ENCODE data around the gene ATRN. TPM values are rescaled to one million over a fixed set of nuclear protein-coding genes. Genes with fewer than 3 reads are reported as not detected.
"Not testable (repeated sequence)": the region's sequence is repeated elsewhere in the genome, so short reads cannot be mapped to it uniquely, and the experiment has no call there.

Gene ATRN
- total RNA-seq, 2 experiments from 2014 or later, result 5.1 TPM

DNA sequence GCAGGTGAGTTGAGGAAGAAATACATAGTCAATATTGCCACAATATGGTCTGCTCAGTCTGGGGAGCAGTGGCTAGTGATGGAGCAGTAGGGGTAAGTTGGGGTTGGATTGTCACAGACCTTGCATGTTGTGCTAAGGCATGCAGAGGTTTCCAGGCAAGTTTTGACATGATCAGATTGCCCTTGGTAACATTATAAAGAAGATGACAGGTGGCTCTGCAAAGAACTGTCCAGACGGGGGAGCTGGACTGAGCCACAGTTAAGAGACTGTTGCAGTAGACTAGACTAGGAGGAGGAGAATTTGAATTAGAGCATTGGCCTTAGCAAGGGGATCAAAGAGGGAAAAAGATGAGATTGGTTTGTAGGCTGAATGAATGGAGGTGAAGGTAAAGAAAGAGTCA is 23.4 kb downstream of the ATRN start:
- H3K27me3 Mint-ChIP-seq (ENCODE audit: low read depth), result no peaks in the 10 kb centered on the region
- DNase-seq, result no peak
- intact Hi-C loops (cut with micrococcal nuclease), result no loop called here
- peaks cover 2% of the 10 kb centered on the region for H3K9me3 Mint-ChIP-seq
- H3K4me3 Mint-ChIP-seq, result no peak overlapping the region
- H3K36me3 Mint-ChIP-seq (ENCODE audit: low read depth), result peaks cover 7% of the 10 kb centered on the region
- CTCF ChIA-PET, result interaction anchor here (0.6 to 1.5 kb wide), 2 partner anchors 36 to 217 kb away, joined by 3 to 4 read pairs; no protein-coding TSS in a partner anchor
- H3K4me1 Mint-ChIP-seq (ENCODE audit: low read depth), result no peaks in the 10 kb centered on the region
- no peak overlapping the region for H3K27ac Mint-ChIP-seq

GRCh38 chr20:3502878-3503277 is 32.1 kb downstream of the ATRN start:
- Mint-ChIP-seq H3K4me3 (no peak overlapping the region), H3K36me3 (ENCODE audit: low read depth) (peaks cover 3% of the 10 kb centered on the region), H3K27ac (no peak overlapping the region), H3K4me1 (ENCODE audit: low read depth) (peaks cover 1% of the 10 kb centered on the region), H3K27me3 (ENCODE audit: low read depth) (no peaks in the 10 kb centered on the region), H3K9me3 (no peaks in the 10 kb centered on the region)
- intact Hi-C loops (cut with micrococcal nuclease), result no loop called here
- DNase-seq, result no peak
- CTCF ChIA-PET, result no interaction called here

DNA sequence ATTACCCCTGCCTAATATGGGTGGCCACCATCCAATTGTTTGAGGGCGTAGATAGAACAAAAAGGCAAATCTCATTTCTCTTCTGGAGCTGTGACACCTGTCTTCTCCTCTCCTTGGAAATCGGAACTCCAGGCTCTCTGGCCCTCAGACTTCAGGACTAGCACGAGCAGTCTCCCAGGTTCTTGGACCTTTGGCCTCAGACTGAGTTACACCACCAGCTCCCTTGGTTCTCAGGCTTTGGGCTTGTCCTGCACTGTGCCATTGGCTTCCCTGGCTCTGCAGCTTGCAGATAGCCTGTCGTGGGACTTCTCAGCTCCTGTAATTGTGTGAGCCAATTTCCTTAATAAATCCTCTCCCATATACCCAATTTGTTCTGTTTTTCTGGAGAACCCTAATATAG is 34.3 kb downstream of the ATRN start:
- Mint-ChIP-seq H3K36me3 (ENCODE audit: low read depth) (peaks cover 3% of the 10 kb centered on the region), H3K4me3 (no peak overlapping the region), H3K27me3 (ENCODE audit: low read depth) (no peaks in the 10 kb centered on the region), H3K27ac (no peak overlapping the region), H3K9me3 (no peaks in the 10 kb centered on the region), H3K4me1 (ENCODE audit: low read depth) (peaks cover 7% of the 10 kb centered on the region)
- DNase-seq, result no peak
- CTCF ChIA-PET, result no interaction called here
- intact Hi-C loops (cut with micrococcal nuclease), result no loop called here

DNA sequence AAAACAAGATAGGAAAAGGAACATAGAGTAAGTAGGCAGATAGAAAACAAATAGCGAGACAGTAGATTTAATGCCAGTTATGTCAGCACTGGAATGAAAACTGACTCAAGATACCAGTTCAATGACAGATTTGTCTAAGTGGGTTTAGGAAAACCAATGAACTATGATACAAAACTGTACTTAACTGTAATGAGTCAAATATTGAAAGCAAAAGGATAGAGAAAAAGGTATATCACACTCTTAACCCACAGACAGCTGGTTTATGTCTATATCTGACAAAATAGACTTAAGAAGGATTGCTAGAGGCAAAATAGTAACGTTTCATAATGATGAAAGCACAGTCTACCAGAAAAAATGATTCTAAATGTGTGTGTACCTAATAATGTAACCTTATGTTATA is 38.2 kb downstream of the ATRN start:
- DNase-seq, result no peak
- intact Hi-C loops (cut with micrococcal nuclease), result loop anchor here (1.0 kb wide), 1 partner anchor 89 kb away; no protein-coding TSS in a partner anchor
- no peak overlapping the region for H3K4me3 Mint-ChIP-seq
- H3K4me1 Mint-ChIP-seq (ENCODE audit: low read depth), result peaks cover 7% of the 10 kb centered on the region
- CTCF ChIA-PET, result interaction anchor here (0.6 kb wide), 1 partner anchor 10 kb away, joined by 5 read pairs; no protein-coding TSS in a partner anchor
- no peaks in the 10 kb centered on the region for H3K9me3 Mint-ChIP-seq
- peaks cover 2% of the 10 kb centered on the region for H3K36me3 Mint-ChIP-seq (ENCODE audit: low read depth)
- no peaks in the 10 kb centered on the region for H3K27me3 Mint-ChIP-seq (ENCODE audit: low read depth)
- no peak overlapping the region for H3K27ac Mint-ChIP-seq

- Mint-ChIP-seq H3K27ac (no peak overlapping the region), H3K27me3 (ENCODE audit: low read depth) (no peaks in the 10 kb centered on the region), H3K9me3 (no peaks in the 10 kb centered on the region), H3K4me3 (no peak overlapping the region), H3K4me1 (ENCODE audit: low read depth) (peaks cover 7% of the 10 kb centered on the region), H3K36me3 (ENCODE audit: low read depth) (peaks cover 2% of the 10 kb centered on the region)
- intact Hi-C loops (cut with micrococcal nuclease), result no loop called here
- DNase-seq, result no peak
- CTCF ChIA-PET, result no interaction called here
Observed at GRCh38 chr20:3510110-3510509, 39.3 kb downstream of the ATRN start.

DNA sequence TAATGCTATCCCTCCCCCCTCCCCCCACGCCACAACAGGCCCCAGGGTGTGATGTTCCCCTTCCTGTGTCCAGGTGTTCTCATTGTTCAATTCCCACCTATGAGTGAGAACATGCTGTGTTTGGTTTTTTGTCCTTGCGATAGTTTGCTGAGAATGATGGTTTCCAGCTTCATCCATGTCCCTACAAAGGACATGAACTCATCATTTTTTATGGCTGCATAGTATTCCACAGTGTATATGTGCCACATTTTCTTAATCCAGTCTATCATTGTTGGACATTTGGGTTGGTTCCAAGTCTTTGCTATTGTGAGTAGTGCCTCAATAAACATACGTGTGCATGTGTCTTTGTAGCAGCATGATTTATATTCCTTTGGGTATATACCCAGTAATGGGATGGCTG is 41.4 kb downstream of the ATRN start:
- H3K27me3 Mint-ChIP-seq (ENCODE audit: low read depth); DNase-seq; H3K9me3 Mint-ChIP-seq; intact Hi-C loops (cut with micrococcal nuclease); H3K4me1 Mint-ChIP-seq (ENCODE audit: low read depth); H3K36me3 Mint-ChIP-seq (ENCODE audit: low read depth); H3K4me3 Mint-ChIP-seq; CTCF ChIA-PET; H3K27ac Mint-ChIP-seq: not testable (repeated sequence)

GRCh38 chr20:3514012-3514642 is 43.3 kb downstream of the ATRN start:
- Mint-ChIP-seq H3K27ac (no peak overlapping the region), H3K4me3 (no peak overlapping the region), H3K27me3 (ENCODE audit: low read depth) (no peaks in the 10 kb centered on the region), H3K4me1 (ENCODE audit: low read depth) (peaks cover 3% of the 10 kb centered on the region), H3K9me3 (no peaks in the 10 kb centered on the region), H3K36me3 (ENCODE audit: low read depth) (no peaks in the 10 kb centered on the region)
- no peak for DNase-seq
- intact Hi-C loops (cut with micrococcal nuclease), result no loop called here
- CTCF ChIA-PET, result interaction anchor here (1.2 kb wide), 1 partner anchor 163 kb away, joined by 3 read pairs; no protein-coding TSS in a partner anchor

DNA sequence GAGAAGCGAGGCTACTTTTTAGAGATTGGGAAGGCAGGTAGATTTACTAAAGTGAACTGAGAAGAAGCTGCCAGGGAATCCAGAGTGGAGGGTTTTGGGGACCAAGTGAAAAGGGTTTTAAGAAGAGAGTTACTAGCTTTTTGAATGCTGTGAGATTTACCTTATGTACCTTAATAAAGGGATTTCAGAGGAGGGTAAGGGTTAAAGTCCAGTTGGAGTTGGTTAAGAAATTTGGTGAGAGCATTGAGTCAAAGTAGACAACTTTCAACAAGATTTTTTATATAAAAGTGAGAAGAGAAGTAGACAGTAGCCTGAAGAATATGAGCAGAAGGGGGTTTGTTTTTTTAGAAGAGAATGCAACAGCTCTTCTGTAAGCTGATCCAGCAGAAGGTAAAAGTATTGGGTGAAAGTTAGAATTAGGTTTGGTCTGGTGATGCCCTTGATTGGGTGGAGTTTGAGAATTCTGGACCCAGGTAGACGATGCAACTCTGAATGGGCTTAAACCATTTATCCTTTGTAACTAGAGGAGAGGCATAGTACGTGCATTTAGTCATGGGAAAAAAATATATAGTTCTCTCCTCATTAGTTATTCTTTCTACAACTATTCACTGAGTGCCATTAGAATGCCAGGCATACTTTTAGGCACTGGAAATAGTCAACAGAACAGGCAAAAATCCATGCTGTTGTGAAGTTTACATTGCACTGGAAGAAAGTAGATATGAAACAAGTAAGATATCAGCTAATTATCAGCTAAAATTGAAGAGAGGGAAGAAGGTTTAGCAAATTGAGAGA is 44.8 kb downstream of the ATRN start:
- peaks cover 3% of the 10 kb centered on the region for H3K9me3 Mint-ChIP-seq
- H3K36me3 Mint-ChIP-seq (ENCODE audit: low read depth), result peaks cover 7% of the 10 kb centered on the region
- no peak overlapping the region for H3K4me3 Mint-ChIP-seq
- intact Hi-C loops (cut with micrococcal nuclease), result no loop called here
- H3K4me1 Mint-ChIP-seq (ENCODE audit: low read depth), result no peaks in the 10 kb centered on the region
- CTCF ChIA-PET, result interaction anchor here (0.6 to 0.7 kb wide), 2 partner anchors 122 to 1002 kb away, joined by 3 read pairs; no protein-coding TSS in a partner anchor
- DNase-seq, result no peak
- no peaks in the 10 kb centered on the region for H3K27me3 Mint-ChIP-seq (ENCODE audit: low read depth)
- no peak overlapping the region for H3K27ac Mint-ChIP-seq

DNA sequence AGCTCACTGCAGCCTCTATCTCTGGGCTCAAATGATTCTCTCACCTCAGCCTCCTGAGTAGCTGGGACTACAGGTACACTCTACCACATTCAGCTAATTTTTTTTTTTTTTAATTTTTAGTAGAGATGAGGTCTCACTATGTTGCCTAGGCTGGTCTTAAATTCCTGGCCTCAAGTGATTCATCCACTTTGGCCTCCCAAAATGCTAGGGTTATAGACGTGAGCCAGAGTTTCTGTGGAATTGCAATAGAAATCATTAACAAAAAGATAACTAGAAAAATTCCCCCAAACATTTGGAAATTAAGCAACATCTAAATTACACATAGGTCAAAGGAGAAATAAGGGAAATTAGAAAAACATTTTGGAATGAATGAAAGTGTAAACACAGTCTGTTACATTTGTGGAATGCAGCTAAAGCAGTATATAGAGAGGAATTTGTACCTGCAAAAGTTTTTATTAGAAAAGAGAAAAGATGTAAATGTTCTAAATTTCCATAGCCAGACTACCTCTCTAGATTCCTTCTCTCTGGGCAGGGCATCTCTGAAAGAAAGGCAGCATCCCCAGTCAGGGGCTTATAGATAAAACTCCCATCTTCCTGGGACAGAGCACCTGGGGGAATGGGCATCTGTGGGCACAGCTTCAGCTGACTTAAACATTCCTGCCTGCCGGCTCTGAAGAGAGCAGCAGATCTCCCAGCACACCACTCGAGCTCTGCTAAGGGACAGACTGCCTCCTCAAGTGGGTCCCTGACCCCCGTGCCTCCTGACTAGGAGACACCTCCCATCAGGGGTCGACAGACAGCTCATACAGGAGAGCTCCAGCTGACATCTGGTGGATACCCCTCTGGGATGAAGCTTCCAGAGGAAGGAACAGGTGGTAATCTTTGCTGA is 51.3 kb downstream of the ATRN start:
- Mint-ChIP-seq H3K4me3 (no peak overlapping the region), H3K36me3 (ENCODE audit: low read depth) (peaks cover 14% of the 10 kb centered on the region), H3K9me3 (peaks cover 24% of the 10 kb centered on the region), H3K4me1 (ENCODE audit: low read depth) (no peaks in the 10 kb centered on the region), H3K27me3 (ENCODE audit: low read depth) (no peaks in the 10 kb centered on the region), H3K27ac (no peak overlapping the region)
- intact Hi-C loops (cut with micrococcal nuclease), result no loop called here
- DNase-seq, result no peak
- CTCF ChIA-PET, result interaction anchor here (0.5 to 0.7 kb wide), 2 partner anchors 229 to 420 kb away, joined by 4 to 5 read pairs; no protein-coding TSS in a partner anchor

GRCh38 chr20:3524696-3525095 is 53.9 kb downstream of the ATRN start:
- H3K27ac Mint-ChIP-seq; H3K4me1 Mint-ChIP-seq (ENCODE audit: low read depth); DNase-seq; H3K27me3 Mint-ChIP-seq (ENCODE audit: low read depth); intact Hi-C loops (cut with micrococcal nuclease); CTCF ChIA-PET; H3K4me3 Mint-ChIP-seq: not testable (repeated sequence)
- Mint-ChIP-seq H3K36me3 (ENCODE audit: low read depth) (peaks cover 12% of the 10 kb centered on the region), H3K9me3 (peaks cover 24% of the 10 kb centered on the region)

GRCh38 chr20:3532089-3532615 is 61.3 kb downstream of the ATRN start:
- Mint-ChIP-seq H3K4me1 (ENCODE audit: low read depth) (no peaks in the 10 kb centered on the region), H3K4me3 (no peak overlapping the region), H3K27me3 (ENCODE audit: low read depth) (no peaks in the 10 kb centered on the region), H3K36me3 (ENCODE audit: low read depth) (peaks cover 4% of the 10 kb centered on the region), H3K27ac (no peak overlapping the region), H3K9me3 (no peaks in the 10 kb centered on the region)
- intact Hi-C loops (cut with micrococcal nuclease), result no loop called here
- no peak for DNase-seq
- CTCF ChIA-PET, result no interaction called here

- DNase-seq; H3K4me1 Mint-ChIP-seq (ENCODE audit: low read depth); H3K9me3 Mint-ChIP-seq; intact Hi-C loops (cut with micrococcal nuclease); H3K4me3 Mint-ChIP-seq; H3K27ac Mint-ChIP-seq; H3K27me3 Mint-ChIP-seq (ENCODE audit: low read depth): not testable (repeated sequence)
- H3K36me3 Mint-ChIP-seq (ENCODE audit: low read depth), result peaks cover 12% of the 10 kb centered on the region
- CTCF ChIA-PET, result interaction anchor here (0.6 kb wide), 1 partner anchor 27 kb away, joined by 4 read pairs; no protein-coding TSS in a partner anchor
Observed at GRCh38 chr20:3537733-3538132, 66.9 kb downstream of the ATRN start.
